ENCODE data around the gene IGSF21. TPM values are rescaled to one million over a fixed set of nuclear protein-coding genes. Genes with fewer than 3 reads are reported as not detected.

The IGSF21 gene
- total RNA-seq, 1 experiment from 2014 or later: 30.5 TPM

GRCh38 chr1:18179009-18179408 is 71.4 kb downstream of the IGSF21 start (continued):
- TF ChIP-seq NFYB (CRISPR knock-in tag; conservative IDR thresholded peaks at IDR 0.05; ENCODE audit: low read depth) (no peak), ZNF317 (CRISPR knock-in tag; IDR thresholded peaks at IDR 0.05; ENCODE audit: borderline replicate concordance, low read depth) (no peak)
- TF ChIP-seq, protein P1, sequence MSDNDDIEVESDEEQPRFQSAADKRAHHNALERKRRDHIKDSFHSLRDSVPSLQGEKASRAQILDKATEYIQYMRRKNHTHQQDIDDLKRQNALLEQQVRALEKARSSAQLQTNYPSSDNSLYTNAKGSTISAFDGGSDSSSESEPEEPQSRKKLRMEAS (CRISPR knock-in tag; IDR thresholded peaks at IDR 0.05): no peak
- TF ChIP-seq, protein P2, sequence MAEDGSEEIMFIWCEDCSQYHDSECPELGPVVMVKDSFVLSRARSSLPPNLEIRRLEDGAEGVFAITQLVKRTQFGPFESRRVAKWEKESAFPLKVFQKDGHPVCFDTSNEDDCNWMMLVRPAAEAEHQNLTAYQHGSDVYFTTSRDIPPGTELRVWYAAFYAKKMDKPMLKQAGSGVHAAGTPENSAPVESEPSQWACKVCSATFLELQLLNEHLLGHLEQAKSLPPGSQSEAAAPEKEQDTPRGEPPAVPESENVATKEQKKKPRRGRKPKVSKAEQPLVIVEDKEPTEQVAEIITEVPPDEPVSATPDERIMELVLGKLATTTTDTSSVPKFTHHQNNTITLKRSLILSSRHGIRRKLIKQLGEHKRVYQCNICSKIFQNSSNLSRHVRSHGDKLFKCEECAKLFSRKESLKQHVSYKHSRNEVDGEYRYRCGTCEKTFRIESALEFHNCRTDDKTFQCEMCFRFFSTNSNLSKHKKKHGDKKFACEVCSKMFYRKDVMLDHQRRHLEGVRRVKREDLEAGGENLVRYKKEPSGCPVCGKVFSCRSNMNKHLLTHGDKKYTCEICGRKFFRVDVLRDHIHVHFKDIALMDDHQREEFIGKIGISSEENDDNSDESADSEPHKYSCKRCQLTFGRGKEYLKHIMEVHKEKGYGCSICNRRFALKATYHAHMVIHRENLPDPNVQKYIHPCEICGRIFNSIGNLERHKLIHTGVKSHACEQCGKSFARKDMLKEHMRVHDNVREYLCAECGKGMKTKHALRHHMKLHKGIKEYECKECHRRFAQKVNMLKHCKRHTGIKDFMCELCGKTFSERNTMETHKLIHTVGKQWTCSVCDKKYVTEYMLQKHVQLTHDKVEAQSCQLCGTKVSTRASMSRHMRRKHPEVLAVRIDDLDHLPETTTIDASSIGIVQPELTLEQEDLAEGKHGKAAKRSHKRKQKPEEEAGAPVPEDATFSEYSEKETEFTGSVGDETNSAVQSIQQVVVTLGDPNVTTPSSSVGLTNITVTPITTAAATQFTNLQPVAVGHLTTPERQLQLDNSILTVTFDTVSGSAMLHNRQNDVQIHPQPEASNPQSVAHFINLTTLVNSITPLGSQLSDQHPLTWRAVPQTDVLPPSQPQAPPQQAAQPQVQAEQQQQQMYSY (CRISPR knock-in tag; IDR thresholded peaks at IDR 0.05): no peak

DNA sequence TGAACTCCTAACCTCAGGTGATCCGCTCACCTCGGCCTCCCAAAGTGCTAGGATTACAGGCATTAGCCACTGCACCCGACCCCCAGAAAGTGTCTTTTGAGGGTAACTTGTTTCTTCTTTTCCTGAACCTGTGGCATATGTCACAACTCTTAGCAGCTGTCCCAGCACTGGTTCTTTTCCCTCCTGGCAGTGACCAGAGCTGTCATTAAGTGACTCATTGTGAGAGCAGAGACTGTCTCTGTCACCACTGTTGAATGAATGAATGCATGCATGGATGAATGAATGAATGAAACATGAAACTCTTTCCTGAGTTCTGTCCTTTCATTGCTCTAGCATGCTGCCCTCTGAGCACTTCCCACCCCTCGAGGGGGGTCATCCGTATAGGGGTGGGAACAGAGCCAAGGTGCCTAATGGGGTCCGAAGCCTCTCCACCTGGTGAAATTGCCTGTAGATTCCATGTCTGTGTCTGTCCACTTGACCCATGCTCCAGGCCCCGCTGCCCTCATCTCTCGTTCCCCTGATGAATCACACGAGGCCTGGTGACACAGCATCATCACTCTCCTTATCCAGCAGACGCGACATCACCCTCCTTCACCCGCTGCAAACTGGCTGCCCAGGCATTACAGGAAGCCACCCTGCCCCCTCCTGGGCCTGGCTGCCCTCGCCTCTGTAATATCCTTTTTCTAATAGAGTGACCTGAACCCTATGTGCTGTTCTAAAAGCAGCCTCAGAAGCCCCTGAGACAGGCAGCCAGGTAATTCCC is 75.0 kb downstream of the IGSF21 start:
- Mint-ChIP-seq H3K9me3 (no peaks in the 10 kb centered on the region), H3K4me1 (peaks cover 36% of the 10 kb centered on the region), H3K4me3 (no peak overlapping the region), H3K36me3 (no peaks in the 10 kb centered on the region), H3K27me3 (ENCODE audit: low read depth) (no peaks in the 10 kb centered on the region), H3K27ac (no peak overlapping the region)
- no peak for TF ChIP-seq NFATC4 (CRISPR knock-in tag; IDR thresholded peaks at IDR 0.05)
- no peak for TF ChIP-seq PREB (CRISPR knock-in tag; IDR thresholded peaks at IDR 0.05; ENCODE audit: borderline replicate concordance)
- TF ChIP-seq, protein P2 (CRISPR knock-in tag; IDR thresholded peaks at IDR 0.05): no peak
- TF ChIP-seq CBFB (CRISPR knock-in tag; IDR thresholded peaks at IDR 0.05; ENCODE audit: low read depth): no peak
- TF ChIP-seq, protein P3, sequence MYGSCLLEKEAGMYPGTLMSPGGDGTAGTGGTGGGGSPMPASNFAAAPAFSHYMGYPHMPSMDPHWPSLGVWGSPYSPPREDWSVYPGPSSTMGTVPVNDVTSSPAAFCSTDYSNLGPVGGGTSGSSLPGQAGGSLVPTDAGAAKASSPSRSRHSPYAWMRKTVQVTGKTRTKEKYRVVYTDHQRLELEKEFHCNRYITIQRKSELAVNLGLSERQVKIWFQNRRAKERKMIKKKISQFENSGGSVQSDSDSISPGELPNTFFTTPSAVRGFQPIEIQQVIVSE (CRISPR knock-in tag; IDR thresholded peaks at IDR 0.05; ENCODE audit: borderline replicate concordance): no peak
- no peak for TF ChIP-seq RELA (CRISPR knock-in tag; IDR thresholded peaks at IDR 0.05; ENCODE audit: borderline replicate concordance)
- TF ChIP-seq ZNF121 (CRISPR knock-in tag; IDR thresholded peaks at IDR 0.05): no peak
- TF ChIP-seq ZMAT4 (CRISPR knock-in tag; IDR thresholded peaks at IDR 0.05): no peak
- TF ChIP-seq, protein P4, sequence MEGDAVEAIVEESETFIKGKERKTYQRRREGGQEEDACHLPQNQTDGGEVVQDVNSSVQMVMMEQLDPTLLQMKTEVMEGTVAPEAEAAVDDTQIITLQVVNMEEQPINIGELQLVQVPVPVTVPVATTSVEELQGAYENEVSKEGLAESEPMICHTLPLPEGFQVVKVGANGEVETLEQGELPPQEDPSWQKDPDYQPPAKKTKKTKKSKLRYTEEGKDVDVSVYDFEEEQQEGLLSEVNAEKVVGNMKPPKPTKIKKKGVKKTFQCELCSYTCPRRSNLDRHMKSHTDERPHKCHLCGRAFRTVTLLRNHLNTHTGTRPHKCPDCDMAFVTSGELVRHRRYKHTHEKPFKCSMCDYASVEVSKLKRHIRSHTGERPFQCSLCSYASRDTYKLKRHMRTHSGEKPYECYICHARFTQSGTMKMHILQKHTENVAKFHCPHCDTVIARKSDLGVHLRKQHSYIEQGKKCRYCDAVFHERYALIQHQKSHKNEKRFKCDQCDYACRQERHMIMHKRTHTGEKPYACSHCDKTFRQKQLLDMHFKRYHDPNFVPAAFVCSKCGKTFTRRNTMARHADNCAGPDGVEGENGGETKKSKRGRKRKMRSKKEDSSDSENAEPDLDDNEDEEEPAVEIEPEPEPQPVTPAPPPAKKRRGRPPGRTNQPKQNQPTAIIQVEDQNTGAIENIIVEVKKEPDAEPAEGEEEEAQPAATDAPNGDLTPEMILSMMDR (IDR thresholded peaks at IDR 0.05): no peak
- TF ChIP-seq ESRRA (CRISPR knock-in tag; IDR thresholded peaks at IDR 0.05; ENCODE audit: borderline replicate concordance): no peak
- no peak for TF ChIP-seq ZSCAN18 (CRISPR knock-in tag; IDR thresholded peaks at IDR 0.05)
- ATAC-seq (no peak; the same call in 1 of the 2 replicates), DNase-seq (ENCODE audit: low spot score) (no peak)
- ChIA-PET POLR2A (no interaction called here), CTCF (interaction anchor here (1.0 to 1.4 kb wide), 5 partner anchors 9 to 82 kb away, joined by 3 to 5 read pairs (median 4); no protein-coding TSS in a partner anchor)

Data from WTC11 (cell line).